NCI-H2196 treated with DMSO at 0.1 percent for 48 hours (cell line): ENCODE results near the gene FBP1.

Experiments used
- DNase-seq: peaks from one replicate; lab custom pipeline; 2025; ENCODE audit not compliant: unreplicated experiment; lab: John Stamatoyannopoulos, UW

FBP1 gene

DNA sequence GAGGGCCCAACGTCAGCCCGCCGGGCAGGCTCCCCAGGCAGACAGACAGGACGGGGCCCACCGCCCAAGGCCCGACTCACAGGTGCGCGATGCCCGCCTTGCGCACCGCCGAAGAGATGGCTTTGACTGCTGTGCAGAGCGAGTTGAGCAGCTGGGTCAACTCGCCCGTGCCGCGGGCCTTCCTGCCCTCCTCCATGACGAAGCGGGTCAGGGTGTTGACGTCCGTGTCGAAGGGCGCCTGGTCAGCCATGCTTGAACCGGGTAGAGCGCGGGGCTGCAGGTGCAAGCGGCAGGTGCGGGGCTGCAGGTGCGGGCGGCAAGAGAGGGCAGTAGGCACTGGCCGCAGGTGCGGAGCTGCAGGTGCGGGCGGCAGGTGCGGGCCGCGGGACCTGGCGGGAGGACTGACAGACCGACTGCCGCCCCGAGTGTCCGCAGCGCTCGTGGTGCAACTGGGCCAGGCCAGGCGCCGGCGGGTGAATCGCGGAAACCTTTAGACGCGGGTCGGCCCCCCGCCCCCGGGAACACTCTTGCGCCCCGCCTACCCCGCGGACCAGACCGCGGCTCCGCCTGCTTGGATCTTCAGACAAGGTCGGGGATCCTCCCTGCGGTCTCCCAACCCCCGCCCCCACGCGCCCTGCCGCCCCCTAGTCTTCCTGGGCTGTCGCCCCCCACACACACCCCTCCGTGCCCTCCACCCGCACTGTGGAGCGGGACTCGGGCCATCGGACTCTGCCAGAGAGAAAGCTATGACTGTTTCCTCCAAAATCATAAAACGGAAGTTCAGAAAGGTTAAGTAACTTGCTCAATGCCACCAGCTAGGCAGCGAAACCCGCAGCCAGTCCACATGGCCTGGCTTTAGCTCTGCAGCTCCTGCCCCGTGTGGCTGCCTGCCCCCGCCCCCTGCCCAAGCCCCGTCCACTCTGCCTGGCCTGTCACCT, at the start of gene FBP1:
Gene FBP1, minus strand, starts transcription at position 458 of the 938 bp plus-strand sequence. Its CDS starts 208 bp downstream, at position 250.
- DNase-seq, result no peak

DNA sequence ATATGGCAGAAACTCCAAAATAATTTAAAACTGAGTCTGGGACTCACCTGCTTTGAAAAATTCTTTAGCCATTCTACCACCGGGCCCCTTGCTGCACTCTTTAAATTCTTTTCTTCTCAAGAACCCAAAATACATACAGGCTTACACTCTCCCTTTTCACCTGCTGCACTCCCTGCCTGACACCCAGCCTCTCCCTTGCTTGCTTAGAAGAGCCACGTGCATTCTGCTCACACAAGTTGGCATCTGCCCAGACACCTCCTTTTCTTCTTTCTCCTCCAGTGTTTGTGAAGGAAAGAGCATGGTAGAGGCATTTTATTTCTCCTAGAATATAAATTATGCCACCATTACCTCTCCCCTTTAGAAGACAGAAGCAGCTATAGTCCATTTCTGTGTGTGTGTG, 48.1 kb upstream of the FBP1 start:
- DNase-seq, result peak; percentile 30

DNA sequence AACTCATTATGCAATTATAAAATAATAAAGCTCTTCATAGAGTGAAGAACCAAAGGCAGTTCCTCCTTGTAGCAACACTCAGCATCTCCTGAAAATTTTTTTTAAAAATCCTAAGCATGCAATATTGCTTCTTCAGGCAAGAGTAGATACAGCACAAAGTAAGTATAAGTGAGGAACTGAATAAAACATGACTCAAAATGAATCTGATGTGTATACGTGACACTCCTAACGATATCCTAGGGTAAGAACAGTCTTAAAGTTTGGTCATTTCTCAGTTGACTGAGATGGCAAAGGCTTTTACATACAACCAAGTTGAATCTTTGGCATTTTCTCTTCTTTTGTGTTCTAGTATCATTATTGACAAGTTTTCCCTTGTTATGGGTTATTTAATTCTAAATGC, 46.0 kb upstream of the FBP1 start:
- no peak for DNase-seq

DNA sequence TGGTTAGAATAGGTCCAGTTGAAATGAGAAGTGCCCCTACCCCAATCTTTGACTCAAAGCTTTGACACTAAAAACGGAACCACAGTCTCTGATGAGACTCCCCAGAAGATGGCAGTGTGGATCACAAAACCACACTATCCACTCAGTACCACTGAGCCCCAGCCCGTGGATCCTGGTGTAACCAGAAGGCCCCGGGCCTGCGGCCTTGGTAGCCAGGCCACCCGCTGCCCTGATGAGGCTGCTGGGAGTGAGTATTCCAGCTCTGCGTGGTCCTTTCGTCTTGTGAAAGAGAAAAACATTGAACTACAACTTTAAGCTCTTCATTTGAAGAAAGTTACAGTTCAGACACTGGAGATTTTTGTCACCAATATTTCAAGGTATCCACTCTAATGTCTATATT, 42.2 kb upstream of the FBP1 start:
- DNase-seq, result peak; percentile 58

DNA sequence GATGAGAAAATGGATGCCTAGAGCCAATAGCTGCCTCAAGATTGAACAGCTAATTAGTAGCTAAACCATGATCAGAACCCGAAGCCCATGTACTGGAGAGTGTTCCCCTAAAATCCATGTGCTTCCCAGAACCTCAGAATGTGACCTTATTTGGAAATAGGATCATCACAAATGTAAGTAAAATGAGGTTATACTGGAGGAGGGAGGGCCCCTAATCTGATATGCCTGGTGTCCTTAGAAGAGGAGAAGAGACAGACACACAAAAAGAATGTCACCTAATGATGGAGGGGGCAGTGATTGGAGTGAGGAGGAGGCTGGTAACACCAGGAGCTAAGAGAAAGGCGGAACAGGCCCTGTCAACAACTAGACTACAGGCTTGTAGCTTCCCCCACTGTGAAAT, 41.3 kb upstream of the FBP1 start:
- no peak for DNase-seq

DNA sequence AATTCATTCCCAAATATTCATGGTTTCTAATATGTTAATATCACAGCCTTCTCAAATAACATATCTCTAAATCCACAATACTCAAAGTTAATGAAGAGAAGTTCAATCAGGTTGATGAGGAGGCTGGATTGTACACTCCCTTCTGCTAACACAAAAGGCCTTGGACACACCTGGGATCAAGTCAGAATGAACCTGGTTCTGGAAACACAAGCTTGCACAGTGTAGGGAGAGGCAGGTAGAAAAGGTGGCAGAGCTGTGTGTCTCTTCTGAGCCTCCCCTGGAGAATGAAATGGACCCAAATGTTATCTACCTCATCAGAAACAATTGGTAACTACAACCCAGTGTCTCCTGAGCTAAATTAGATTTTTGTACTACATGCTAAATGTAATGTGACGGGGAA, 40.7 kb upstream of the FBP1 start:
- DNase-seq, result no peak

DNA sequence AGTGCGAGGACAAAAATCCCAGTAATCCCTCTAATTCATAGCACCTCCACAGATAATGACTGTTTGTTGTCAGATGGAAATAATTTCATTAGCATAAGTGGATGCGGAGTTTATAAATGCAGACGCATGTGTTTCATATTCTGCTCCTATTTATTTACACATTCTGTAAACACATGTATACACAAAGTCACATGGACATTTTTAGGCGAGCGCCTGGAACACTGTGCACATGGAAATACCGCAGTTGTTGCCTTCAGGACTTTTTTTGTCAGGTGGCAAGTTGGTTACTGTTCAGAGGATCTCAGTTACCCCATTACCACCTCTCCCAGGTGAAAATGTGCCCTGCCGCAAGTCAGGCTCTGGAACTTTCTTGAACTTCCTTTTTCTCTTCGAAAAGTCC, 40.3 kb upstream of the FBP1 start:
- DNase-seq, result no peak

DNA sequence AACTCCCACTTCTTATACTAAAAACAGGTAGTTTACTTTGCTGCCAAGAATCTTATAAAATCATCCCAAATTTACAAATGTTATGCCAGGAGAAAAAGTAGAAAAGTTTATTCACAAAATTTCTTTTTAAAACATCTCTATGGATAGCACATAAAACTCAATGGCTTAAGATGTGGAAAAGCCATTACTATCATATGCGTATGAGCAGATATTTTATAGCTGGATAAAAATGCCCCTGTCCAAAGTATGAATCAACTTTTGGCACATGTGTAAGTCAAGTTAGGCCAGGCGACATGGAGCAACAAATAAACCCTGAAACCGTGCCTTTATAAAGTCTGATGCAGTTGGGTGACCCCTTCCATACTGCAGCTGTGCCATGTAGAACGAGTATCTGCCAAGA, 38.6 kb upstream of the FBP1 start:
- DNase-seq, result no peak

DNA sequence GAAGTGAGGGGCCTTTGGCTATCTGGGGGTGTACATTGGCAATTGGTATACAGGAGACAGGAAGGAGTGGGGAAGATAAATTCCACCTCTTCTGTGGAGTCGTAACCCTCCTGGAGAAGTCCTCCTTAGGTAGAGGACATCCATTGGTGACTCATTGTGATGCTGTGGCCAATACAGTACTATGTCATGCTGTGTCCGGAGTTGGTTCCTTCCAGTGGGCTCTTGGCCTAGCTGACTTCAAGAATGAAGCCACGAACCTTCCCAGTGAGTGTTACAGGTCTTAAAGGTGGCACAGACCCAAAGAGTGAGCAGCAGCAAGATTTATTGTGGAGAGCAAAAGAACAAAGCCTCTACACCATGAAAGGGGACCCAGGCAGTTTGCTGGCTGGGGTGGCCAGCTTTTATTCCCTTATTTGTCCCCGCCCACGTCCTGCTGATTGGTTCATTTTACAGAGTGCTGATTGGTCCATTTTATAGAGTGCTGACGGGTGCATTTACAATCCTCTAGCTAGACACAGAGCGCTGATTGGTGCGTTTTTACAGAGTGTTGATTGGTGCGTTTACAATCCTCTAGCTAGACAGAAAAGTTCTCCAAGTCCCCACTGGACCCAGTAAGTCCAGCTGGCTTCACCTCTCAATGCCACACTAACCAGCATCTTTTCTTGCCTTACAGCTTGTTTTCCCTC, 37.3 kb upstream of the FBP1 start:
- DNase-seq, result no peak

DNA sequence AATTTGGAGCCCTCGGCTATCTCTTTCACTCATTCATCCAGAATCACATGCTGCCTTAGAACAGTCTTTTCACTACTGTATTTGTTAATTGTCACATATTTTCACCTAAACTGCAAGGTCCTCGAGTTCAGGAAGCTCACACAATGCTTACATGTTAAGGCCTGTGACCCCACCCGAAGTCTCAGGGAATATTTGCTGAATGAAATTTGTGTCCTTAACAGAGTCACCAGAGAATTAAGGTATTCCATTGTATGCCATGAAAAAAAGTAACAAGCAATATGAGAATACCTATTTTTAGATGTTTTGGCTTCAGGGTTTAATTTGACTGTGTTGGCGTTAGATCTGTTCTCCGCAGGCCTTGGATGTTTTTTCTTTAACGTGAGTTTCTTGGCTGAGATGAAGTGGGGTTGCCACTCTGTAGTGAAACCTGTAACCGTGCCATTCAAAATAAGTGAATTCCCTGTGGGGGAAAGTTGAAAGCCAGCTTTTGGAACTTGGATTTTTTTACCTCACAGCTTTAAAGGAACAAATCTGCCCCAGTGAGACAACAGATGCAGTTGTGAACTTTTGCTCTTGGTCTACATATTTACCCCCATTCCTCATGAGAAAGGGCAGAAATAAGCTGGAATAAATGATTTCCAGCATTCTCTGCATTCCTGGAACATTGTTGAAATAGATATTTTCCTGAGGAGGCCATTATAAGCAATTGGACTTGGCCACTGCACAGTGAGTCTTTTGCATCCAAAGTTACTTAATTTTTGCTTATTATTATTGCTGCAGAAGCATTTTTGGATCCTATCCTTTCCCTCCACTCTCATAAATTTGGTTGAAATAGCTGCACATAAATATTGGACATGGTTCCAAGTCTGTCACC, 35.9 kb upstream of the FBP1 start:
- DNase-seq, result no peak

DNA sequence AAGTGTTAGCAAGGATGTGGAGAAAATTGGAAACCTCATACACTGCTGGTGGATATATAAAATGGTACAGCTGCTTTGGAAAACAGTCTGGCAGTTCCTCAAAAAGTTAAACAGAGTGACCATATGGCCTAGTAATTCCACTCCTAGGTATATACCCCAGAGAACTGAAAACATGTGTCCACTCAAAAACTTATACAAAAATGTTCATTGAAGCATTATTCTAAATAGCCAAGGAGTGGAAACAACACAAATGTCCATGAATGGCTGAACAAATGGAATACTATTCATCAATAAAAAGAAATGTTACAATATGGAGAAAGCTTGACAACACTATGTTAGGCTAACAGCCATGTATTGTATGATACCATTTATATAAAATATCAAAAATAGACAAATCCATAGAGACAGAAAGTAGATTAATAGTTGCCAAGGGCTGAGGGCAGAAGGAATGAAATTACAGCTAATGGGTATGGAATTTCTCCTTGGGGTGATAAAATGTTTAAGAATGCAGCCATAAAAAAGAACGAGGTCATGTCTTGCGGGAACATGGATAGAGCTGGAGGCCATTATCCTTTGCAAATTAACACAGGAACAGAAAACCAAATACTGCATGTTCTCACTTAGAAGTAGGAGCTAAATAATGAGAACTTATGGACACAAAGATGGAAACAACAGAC, 33.6 kb upstream of the FBP1 start:
- no peak for DNase-seq

DNA sequence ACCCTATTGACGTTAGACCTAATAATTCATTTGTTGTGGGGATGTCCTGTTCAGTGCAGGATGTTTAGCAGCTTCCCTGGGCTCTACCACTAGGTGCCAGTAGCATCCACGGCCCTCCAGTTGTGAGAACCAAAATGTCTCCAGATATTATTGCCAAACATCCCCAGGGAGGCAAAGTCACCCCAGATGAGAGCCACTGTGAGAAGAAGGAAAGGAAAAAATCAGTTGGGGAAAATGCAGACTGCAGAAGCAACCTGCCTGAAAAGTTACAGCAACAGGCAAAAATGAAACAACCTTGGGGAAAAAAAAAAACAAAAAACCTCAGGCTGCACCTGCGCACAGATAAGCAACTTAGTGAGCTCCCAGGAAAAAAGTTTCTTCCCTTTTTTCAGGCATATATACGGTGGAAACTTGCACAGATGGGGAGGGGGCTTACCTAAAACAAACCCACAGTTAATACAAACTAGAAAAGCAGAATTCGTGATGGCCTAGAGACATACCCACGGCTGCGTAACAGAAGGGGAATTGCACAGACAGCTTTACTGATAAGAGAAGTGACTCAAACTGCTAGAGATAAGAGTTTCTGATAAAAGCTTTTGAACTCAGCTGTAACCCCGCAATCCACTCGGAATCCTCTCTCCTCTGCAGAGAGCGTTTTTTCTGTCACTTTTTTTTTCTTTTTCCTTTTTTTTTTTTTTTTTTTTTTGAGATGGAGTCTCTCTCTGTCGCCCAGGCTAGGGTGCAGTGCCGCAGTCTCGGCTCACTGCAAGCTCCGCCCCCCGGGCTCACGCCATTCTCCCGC, 29.8 kb upstream of the FBP1 start:
- peak; percentile 58 for DNase-seq

DNA sequence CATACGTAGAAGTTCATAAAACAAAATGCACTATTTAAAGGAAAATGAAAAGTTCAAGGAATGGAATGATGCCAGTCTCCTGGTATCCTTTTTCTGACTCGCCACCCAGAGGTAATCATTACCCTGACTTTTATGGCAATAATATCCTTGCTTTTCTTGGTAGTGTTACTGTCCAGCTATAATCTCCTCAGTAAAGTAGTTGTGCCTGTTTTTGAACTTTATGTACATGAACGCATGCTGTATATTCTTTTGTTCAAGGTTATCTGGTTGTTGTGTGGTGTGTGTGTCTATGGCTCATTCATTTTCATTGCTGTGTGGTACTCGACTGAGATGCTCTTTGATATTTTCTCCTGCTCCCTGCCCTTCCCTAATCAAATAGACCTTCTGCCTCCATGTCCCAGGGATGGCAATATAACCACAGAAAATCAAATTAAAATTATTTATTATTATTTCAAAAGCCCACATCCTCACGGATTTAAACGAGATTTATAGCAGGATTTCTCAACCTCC, 29.2 kb upstream of the FBP1 start:
- no peak for DNase-seq

DNA sequence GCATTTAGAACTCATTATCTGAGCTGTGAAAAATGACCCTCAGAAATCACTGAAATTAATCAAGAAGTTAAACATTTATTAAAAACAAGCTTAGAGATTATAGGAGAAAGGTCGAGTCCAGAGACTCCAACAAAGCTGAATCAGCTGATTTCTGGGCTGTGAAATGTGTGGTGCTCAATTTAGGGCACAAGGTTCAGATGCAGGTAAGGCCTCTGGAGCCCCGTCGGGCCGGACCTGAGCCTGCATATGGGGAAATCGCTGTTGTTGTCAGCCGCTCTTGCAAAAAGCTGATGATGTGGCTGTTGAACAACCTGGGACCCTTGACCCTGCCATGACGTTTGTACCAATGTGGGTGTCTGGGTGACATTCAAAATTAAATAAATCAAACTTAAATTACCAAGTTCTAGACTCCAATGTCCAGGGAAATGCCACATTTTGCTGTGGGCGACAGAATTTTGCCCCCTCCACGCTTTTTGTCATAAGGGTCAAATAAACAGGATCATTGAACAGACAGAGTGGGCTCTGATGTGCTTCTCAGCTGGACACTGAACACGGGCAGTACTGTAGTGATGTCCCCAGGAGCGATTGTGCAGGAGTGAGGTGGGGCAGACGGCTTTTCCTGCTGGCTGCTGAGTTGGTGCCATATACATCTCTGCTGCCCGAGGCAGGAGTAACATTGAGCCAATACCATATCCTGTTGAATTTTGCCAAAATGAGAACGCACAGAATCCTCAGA, 27.2 kb upstream of the FBP1 start:
- no peak for DNase-seq

DNA sequence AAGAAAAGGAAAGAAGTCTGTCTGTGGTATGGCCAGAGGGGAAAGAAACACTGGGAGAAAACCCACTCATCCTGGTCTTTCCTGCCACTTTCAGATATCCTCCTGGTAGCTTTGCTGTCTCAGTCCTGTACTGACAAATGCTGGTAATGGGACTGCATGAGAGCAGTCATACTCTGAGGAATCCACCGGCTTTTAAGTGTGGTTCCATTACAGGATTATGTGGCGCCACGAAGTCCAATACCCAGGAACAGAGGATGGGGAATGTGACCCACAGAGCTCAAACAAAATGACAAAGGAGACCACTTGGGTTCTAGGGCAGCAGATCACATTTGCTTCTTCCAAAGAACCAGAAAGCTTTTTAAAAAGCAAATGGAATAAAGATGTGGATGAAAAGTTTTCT, 26.3 kb upstream of the FBP1 start:
- DNase-seq, result no peak

DNA sequence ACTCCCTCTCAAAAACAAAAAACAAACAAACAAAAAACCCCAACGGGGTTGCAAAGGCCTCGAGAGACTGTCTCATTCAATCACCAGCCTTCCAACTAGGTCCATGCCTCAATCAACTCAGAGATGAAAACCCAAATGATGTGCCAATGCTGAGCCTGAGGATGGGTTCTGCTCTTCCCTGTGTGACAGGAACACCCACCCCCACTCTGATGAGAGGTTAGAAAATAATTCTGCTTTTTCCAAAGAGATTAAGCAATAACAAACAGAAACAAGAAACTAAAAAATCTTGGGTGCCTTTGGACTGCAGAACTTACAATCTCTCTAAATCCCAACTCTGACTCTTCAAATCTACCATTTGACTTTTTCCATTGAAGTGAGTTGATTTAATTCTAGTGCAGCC, 25.5 kb upstream of the FBP1 start:
- DNase-seq, result no peak

DNA sequence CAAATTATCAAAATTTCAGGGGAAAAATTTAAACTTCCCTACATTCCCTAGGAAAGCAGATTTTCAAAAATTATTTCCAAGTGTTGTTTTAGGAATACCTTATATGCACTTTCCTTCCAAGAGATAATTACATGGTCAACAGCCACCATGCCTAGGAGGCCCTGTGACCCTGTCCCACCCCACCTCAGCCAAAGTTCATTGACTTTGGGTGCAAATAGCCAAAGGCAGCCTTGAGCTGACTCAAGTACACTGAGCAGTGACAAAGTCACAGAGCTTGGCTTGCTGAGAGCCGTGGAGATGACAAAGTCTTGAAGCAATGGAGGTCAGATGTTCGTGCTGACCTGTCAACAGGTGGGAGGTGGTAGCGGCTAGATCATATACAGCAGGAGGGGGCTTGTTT, 24.3 kb upstream of the FBP1 start:
- DNase-seq, result no peak

DNA sequence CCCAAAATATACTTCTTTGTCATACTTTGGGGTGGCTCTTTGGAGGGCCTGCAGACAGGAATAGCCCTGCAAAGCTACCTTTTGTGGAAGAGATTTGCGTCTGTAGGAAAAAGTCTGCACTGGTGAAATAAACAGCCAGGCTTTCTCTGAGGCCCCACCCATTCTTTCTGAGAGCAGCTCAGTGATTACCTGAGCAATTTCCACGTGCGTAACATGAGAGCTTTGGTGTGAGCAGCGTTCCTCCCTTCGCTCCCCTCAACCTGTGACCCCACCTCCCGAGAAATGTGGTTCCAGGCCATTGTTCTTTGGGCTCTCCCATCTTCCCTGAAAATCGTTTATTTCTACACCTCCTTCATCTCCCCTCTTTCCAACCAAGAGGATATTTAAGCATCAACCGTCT, 23.8 kb upstream of the FBP1 start:
- no peak for DNase-seq

DNA sequence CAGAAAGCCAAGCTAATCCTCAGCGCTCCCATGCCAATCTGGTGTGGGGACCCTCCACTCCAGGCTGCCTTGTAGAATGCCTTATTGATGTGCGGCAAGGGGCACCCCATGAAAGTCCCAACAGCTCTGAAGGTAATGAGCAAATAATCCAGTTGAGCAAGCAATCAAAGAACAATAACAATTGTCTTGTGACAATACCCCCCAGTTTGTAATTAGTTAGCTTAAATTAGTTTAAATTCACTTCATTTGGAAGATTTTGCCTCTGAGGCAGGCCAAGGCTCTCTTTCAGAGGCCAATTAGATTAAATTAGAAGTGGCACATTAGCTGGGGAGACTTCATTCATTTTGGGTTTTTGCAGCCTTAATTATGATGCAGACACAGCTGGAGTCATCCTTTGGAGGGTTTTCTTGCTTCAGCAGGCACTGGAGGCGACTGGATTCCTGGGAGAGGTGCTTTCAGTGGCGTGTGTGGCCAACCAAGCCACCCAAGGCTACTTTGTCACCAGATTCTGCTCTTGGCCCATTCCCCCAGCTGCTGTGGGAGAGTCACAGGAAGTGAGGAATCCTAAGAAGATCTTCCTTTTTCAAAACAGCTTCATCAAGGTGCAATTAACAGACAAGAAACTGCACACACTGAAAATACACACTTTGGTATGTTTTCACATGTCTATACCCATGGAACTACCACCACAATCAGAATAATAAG, 17.9 kb upstream of the FBP1 start:
- DNase-seq, result no peak
